Pulmonary artery endothelial cell (primary cell): Measurements from ENCODE around the gene STXBP5. TPM values are rescaled to one million over a fixed set of nuclear protein-coding genes. Genes with fewer than 3 reads are reported as not detected.
A peak's percentile ranks its signal among the peaks of the same experiment; 100 is the strongest.

ENCODE experiments used
- DNase-seq: peaks from one replicate; pipeline ENCODE4 v3.0.0-alpha.2; 2011; ENCODE audit warnings: low read depth, low spot score
- total RNA-seq: library from RNA; depleted of rRNA; stranded (reverse); fragments of >200 nt; gene quantifications from 2 replicates; pipeline ENCODE4 v1.2.3, GENCODE V29; 2014

Gene STXBP5
- total RNA-seq: 19.1 and 32.6 TPM in 2 replicates

GRCh38 chr6:147204060-147204785 lies at the start of gene STXBP5:
Gene STXBP5 (plus strand): TSS chr6:147204417. CDS start chr6:147204533, 116 bp downstream.
- no peak for DNase-seq

DNA sequence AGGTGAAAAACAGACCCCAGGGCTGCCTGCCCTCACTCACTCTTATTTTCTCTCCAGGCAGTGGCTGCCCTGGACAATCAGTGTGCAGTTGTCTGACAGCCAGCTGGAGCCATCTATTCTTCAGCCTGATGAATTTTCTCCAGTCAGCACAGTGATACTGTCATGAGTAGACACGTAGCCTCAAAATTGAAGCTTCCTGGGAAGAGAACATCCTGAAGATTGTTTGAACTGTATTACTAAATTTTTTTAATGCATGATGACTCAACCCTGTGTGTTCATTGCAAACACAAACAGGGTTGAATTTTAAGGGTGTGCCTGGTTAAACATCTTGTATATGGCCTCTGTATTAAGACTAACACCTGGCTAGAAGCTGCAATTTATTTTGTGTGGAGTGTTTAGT lies 49.8 kb upstream of the STXBP5 start:
- DNase-seq: no peak

- no peak for DNase-seq
These were observed 48.0 kb upstream of the STXBP5 start for GRCh38 chr6:147156218-147156617.

- DNase-seq: no peak
These were observed 47.3 kb upstream of the STXBP5 start for GRCh38 chr6:147156799-147157382.

- DNase-seq: no peak
These were observed 46.3 kb upstream of the STXBP5 start for GRCh38 chr6:147157930-147158329.

GRCh38 chr6:147158881-147159280 lies 45.3 kb upstream of the STXBP5 start:
- DNase-seq: no peak

- DNase-seq: no peak
These were observed 44.5 kb upstream of the STXBP5 start for GRCh38 chr6:147159536-147160374.

GRCh38 chr6:147160593-147160992 lies 43.6 kb upstream of the STXBP5 start:
- DNase-seq: no peak

DNA sequence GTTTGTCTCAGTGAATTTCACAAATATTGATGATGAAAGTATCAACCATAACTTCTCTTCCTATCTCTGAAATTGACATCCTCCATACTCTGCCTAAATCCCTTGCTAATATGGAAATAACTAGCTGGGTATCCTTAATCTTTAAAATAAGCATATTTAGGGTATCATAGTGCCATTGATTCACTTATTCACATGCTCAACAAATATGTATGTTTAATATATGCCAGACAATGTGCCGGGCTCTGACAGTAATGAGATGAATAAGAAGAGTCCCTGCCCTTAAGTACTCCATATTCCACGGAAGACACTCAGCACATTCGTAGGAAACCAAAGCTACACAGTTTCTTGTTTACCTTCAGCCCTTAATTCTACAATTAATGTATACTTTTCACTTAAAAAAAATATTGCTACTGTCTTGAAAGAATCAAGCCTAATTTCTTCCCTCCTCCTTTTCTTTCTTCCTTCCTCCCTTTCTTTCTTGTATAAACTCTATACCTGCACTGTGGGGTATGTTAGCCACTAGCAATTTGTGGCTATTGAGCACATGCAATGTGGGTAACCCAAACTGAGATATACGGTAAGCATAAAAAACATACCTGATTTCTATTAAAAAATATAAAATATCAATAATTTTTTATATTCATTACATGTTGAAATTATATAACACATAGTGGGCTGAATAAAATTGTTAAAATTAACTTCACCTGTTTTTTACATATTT lies 42.8 kb upstream of the STXBP5 start:
- DNase-seq: no peak

DNA sequence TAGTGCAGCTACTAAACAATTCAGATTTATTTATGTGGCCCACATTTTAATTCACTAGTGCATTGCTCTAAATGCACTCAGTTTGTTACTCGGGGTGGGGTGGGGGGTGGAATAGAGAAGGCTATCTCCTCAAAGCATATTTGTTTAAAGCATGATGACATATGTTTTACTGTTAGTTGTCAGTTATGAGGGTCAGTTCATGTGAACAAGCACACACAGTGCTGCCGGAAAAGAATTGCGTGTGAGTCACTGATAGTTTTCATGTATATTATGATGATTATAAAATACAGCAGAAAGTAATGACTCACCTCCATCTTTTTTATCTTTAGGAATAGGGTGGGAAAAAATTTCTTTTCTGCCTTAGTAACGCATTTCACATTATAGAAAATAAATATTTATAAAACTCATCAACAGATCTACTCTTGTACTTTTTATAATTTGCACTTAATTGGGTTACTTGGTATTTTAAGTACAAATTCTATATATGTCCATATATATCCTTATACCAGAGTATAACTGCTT lies 42.2 kb upstream of the STXBP5 start:
- peak; percentile 69 for DNase-seq

DNA sequence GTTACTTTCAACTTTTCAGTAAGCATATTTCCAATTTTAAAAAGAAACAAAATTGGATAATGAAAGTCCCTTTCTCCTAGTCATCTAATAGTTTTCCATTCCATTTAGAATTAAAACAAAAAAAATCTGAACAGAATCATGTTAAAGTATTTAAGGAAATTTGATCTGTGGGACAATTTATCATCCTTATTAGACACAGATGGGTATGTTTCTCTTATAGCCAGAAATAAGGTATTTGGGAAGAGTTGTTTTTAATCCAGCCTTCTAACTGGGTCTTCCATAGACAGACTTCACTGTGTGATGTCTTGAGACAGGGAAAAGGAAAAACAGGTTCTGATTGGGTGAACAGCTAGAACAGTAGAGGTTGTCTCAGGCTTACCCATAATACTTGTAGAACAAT lies 39.5 kb upstream of the STXBP5 start:
- DNase-seq: no peak

- peak; percentile 71 for DNase-seq
These were observed 37.8 kb upstream of the STXBP5 start for GRCh38 chr6:147166360-147166944.

DNA sequence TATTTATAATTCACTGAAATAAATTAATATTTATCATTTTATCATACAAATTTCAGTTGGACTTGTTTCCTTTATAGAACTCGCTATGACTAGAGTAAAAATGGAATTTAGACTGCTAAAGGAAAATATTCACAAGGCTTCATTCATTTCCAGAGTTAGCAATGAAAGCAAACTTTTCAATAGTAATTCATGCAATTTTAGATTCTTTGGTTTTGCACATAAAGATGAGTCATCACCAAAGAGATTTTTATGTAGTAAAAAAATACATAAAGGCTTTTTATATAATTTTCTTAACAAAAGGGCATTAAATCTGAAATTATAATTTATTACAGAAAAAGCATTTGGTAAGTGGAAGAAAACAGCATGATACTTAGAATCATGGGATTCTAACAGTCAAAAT lies 37.2 kb upstream of the STXBP5 start:
- no peak for DNase-seq

- no peak for DNase-seq
These were observed 36.4 kb upstream of the STXBP5 start for GRCh38 chr6:147167576-147168461.

- no peak for DNase-seq
These were observed 34.7 kb upstream of the STXBP5 start for GRCh38 chr6:147169529-147169928.

DNA sequence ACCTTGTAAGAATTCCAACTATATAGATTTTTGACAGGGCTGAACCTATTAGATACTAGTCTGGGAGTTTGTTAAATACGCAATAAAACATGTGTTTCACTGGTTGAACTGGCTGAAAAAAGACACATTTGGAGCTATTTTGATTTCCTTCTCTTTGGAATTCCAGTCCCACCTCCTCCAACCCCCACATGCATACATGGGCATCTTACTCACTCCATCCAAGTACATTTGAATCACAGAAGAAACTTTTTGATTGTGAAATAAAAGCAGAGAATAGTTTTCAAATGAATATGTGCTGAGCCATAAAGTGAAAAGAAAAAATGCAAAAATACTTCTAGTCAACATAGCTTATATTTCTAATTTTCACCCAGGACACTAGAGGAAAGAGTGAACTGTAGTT lies 33.9 kb upstream of the STXBP5 start:
- no peak for DNase-seq

- DNase-seq: no peak
These were observed 31.1 kb upstream of the STXBP5 start for GRCh38 chr6:147173140-147173539.

DNA sequence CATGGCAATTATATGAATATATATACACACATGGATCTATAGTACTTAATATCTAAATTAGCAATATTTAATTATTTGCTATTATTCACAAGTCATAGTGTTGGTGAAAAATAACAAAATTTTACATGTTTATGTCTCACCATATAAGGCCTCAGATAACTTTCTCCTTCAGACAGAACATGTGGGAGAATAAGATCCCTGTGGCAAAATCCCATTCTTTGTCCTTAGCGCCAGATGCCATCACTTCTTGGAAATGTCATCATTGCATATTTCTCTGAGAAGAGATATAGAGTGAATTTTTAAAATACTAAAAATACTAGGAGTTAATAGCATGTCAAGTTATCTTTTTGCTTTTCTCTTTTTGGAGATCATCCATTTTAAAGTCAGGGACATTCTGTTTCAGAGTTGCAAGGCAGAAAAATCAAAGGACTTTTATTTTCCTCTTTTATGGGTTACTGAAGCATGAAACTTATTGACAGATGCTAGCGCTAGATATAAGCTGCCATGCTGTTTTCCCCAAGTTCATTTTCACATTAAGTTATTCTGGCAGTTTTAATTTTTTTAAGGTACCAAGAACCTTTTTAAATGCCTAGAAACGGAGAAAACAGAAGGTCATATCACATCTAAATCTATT lies 30.4 kb upstream of the STXBP5 start:
- DNase-seq: no peak

DNA sequence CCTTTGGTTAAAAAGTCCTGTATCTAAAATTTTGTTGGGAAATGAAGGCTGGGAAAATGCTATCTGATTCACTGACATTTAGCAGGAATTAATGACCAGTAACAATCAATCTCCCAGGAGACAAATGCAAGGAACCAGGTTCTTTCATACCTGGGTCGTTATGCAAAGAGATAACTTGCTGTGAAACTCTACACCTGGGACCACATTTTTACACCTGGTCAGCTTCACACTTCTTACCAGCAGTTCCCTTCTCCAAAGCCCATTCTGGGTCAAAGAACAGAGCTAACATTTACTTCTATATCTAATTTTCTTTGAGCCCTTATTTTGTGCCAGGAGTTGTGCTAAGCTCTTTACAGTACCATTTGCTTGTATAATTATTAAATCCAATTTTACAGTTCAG lies 27.4 kb upstream of the STXBP5 start:
- DNase-seq: no peak

- no peak for DNase-seq
These were observed 26.9 kb upstream of the STXBP5 start for GRCh38 chr6:147177286-147177685.
